Fibroblast of the aortic adventitia (primary cell): ENCODE results near the gene ASGR1. TPM values are rescaled to one million over a fixed set of nuclear protein-coding genes. Genes with fewer than 3 reads are reported as not detected.

ENCODE experiments used
- DNase-seq: peaks from one replicate; pipeline ENCODE4 v3.0.0-alpha.2; 2010; ENCODE audit warnings: low read depth
- H3K4me3 ChIP-seq: 2 replicates; pipeline ENCODE4 v1.5.1; 2011; ENCODE audit warnings: low read depth, mild to moderate bottlenecking, control low read depth, low read length, moderate library complexity
- total RNA-seq: library from RNA; depleted of rRNA; stranded (reverse); fragments of >200 nt; gene quantifications from 2 replicates; pipeline ENCODE4 v1.2.3, GENCODE V29; 2012; ENCODE audit warnings: low replicate concordance
- TF ChIP-seq, protein P1 (sequence below): IDR thresholded peaks from 2 replicates; pipeline ENCODE4 v1.5.1; 2011; ENCODE audit warnings: mild to moderate bottlenecking, low read length, control low read depth, inconsistent platforms; ENCODE audit not compliant: insufficient read depth

Gene ASGR1, protein sequence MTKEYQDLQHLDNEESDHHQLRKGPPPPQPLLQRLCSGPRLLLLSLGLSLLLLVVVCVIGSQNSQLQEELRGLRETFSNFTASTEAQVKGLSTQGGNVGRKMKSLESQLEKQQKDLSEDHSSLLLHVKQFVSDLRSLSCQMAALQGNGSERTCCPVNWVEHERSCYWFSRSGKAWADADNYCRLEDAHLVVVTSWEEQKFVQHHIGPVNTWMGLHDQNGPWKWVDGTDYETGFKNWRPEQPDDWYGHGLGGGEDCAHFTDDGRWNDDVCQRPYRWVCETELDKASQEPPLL
- 0.09 and 2.8 TPM in 2 replicates for total RNA-seq

GRCh38 chr17:7179317-7180254, at the start of gene ASGR1:
Gene ASGR1, minus strand, starts transcription at chr17:7179370. Its CDS starts 807 bp downstream, at chr17:7178563.
- no peak within 1 kb of the TSS for H3K4me3 ChIP-seq
- DNase-seq: no peak
- TF ChIP-seq, protein P1, sequence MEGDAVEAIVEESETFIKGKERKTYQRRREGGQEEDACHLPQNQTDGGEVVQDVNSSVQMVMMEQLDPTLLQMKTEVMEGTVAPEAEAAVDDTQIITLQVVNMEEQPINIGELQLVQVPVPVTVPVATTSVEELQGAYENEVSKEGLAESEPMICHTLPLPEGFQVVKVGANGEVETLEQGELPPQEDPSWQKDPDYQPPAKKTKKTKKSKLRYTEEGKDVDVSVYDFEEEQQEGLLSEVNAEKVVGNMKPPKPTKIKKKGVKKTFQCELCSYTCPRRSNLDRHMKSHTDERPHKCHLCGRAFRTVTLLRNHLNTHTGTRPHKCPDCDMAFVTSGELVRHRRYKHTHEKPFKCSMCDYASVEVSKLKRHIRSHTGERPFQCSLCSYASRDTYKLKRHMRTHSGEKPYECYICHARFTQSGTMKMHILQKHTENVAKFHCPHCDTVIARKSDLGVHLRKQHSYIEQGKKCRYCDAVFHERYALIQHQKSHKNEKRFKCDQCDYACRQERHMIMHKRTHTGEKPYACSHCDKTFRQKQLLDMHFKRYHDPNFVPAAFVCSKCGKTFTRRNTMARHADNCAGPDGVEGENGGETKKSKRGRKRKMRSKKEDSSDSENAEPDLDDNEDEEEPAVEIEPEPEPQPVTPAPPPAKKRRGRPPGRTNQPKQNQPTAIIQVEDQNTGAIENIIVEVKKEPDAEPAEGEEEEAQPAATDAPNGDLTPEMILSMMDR: no peak

DNA sequence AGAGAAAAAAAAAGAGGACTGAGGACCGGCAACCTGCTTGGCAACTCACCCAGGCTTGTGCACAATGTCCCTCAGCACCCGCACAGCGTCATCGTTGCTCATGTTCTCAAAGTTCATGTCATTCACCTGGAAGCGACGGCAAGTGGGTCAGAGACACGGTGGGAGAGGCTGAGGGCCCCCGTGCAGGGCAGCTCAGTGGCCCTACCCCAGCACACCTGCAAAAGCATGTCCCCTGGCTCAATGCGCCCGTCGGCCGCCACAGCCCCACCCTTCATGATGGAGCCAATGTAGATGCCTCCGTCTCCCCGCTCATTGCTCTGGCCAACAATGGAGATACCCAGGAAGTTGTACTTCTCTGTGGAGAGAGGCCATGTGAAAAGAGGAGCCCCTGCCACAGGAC, 49.8 kb upstream of the ASGR1 start:
- no peak for DNase-seq
- TF ChIP-seq, protein P1: no peak
- no peak overlapping the region for H3K4me3 ChIP-seq

- TF ChIP-seq, protein P1: no peak
- no peak overlapping the region for H3K4me3 ChIP-seq
- DNase-seq: no peak
These were observed 47.8 kb upstream of the ASGR1 start for GRCh38 chr17:7226721-7227710.

- TF ChIP-seq, protein P1: no peak
- no peak overlapping the region for H3K4me3 ChIP-seq
- no peak for DNase-seq
These were observed 46.7 kb upstream of the ASGR1 start for GRCh38 chr17:7225711-7226331.

GRCh38 chr17:7224661-7225111, 45.5 kb upstream of the ASGR1 start:
- TF ChIP-seq, protein P1: no peak
- H3K4me3 ChIP-seq: no peak overlapping the region
- no peak for DNase-seq
